GF-D8 (cell line): ENCODE data around the gene CDCA3.

Experiments
- DNase-seq: peaks from one replicate; lab custom pipeline; 2025; lab: John Stamatoyannopoulos, UW

The CDCA3 gene

DNA sequence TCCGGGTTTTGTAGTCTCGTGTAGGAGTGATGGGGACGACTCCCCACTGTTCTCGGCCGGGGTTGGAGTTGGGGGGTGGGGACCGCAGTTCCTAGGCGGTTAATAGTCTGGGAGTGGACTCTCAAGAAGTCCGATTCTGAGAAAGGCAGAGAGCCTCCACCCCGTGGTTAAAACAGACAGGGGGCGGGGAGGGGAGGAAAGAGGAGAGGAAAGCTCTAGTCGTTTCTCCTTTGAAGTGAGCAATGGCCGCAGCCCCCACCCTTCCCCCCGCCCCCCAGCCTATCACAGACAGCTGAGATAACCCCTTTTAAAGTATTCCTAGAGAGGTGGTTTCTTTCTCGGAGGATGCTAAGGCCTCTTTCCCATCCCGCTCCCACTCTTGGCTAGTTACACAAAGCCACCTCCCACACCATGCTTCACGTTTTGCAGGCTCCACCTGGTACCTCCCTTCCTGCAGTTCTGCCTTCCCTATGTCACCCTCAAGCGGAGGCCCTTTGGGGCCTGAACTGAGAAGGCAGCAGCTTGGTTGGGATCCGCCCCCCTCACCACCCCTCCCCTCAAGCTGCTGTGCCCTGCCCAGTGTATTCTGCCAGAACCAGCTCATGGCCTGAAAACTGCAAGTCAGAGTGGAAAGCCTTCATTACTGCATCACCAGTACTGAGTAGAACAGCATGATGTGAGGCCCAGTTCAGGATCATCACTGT lies 1.7 kb upstream of the CDCA3 start:
- peak; percentile 14 for DNase-seq

DNA sequence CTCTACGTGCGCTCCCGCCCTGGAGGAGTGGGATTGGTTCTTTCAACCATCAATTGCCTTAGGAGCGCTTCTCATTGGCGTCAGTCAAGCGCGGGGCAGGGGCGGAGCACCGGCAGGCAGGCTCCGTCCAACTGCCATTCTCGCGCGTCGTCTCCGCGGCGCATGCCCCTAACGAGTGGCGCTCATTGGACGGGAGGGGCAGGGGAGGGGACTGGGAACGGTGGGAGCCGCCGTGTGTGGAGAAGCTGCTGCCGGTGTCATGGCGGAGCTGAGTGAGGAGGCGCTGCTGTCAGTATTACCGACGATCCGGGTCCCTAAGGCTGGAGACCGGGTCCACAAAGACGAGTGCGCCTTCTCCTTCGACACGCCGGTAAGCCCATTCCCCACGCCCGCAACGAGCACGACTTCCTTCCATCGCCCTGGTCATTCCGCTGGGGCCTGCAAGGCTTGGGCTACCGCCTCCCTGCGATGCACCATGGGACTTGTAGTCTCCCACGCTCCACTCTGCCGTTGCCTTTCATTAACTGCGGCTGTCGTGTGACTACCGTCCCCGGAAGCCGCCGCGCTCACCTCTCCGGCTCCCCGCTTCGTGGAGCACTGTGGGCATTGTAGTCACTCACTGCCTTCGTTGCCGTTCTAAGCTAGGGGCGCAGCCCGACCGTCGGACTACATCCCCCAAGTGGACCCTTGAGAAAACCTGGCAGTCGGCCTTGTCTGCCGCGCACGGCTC lies 1.0 kb upstream of the CDCA3 start, which contains the start of gene USP5:
USP5 (plus strand) TSS at position 230 of the 730 bp plus-strand sequence; CDS start at position 260, 30 bp downstream.
- DNase-seq: peak; percentile 98

DNA sequence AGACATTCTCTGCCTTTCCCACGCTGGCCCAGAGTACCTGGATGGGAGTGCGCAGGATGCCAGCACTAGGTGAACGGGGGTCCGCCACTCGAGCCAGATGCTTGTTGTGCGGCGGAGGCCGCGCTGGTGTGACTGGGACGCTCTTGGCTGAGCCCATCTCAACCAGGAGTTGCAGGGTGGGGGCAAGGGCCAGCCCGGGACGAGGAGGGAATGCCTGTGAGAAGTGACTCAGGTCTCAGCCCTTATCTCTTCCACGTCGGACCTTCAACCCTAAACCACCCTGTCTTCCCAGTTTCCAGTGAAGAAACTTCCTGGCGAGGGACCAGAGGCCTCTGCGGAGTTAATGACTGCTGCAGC lies 312 bp downstream of the CDCA3 start:
- DNase-seq: no peak

DNA sequence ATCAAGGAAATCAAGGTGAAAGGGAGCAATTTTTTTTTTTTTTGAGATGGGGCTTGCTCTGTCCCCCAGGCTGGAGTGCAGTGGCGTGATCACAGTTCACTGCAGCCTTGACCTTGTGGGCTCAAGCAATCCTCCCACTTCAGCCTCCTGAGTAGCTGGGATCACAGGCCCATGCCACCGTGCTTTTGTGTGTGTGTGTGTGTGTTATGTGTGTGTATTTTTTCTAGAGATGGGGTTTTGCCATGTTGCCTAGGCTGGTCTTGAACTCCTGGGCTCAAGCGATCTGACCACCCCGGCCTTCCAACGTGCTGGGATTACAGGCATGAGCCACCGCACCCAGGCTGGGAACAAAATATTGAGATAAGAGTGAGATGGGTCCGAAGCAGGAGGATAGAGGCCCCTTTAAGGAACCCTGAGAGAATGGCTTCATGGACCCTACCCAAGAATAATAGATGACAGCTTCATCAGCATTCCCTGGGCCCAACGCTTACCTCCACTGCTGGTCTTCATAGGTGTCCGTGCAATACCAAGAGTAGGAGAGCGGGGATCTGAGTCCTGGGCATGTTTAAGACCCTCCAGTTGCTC lies 1.0 kb downstream of the CDCA3 start:
- no peak for DNase-seq

DNA sequence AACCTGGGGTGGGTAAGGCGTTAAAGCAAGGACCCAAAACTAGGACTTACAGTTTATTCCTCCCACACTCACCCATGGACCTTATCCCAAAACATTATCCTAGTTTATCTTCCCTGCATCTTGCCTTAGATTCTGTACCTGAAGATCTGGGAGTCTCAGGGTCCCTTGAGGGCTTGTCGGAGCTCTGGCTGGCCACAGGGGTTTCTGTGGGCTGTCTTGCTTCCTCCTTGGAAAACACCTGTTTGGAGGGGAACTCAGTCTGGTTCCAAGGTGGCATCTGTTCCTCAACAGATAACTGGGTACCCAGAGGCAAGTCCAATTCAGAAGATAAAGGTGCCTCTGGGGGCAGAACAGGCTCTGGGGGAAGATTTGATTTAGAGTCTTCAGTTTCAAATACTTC lies 1.7 kb downstream of the CDCA3 start:
- DNase-seq: no peak

DNA sequence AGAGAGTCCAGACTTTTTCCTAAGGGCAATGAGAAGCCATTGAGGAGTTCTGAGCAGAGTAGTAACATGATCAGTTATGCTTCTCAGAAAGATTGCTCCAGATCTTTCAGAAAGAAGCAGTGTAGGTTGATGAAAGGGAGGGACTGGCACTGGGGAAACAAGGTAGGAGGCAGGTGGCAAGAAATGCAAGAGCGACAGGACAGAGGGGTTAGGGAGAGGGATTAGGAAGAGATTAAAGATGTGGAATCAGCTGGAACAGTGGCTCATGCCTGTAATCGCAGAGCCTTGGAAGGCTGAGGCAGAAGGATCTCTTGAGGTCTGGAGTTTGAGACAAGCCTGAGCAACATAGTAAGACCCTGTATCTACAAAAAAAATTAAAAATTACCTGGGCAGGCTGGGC lies 3.4 kb downstream of the CDCA3 start:
- DNase-seq: no peak

DNA sequence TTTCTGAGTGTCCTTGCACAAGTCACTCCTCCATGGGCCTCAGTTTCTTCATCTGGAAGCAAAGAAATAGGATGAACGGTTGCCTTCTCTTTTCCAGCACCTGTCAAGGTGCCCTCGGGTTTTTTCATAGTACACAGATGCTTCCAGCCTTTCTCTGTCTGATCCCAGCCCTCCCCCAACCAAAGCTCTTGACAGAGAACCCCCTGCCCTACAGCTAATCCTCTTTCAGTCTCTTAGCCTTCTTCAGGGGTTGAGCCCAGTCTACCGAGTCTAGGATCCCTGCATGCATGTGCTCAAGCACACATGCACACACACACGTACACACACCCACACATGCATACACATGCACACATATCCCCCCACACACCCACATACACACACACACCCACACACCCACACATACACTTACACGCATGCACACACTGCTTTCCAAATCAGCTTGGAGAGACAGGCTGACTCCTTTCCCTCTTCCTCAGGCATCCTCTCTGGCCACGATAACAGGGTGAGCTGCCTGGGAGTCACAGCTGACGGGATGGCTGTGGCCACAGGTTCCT lies 4.7 kb downstream of the CDCA3 start:
- no peak for DNase-seq

DNA sequence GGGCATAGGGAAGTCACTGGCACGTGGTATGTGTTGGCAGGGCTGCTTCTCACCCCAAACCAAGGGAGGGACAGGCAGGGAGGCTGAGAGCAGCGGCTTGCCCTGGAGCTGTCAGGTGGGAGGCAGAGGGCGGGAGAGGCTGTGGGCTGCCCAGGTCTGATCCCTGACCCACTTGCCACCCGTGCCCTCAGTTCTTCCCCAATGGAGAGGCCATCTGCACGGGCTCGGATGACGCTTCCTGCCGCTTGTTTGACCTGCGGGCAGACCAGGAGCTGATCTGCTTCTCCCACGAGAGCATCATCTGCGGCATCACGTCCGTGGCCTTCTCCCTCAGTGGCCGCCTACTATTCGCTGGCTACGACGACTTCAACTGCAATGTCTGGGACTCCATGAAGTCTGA lies 5.7 kb downstream of the CDCA3 start:
- no peak for DNase-seq

DNA sequence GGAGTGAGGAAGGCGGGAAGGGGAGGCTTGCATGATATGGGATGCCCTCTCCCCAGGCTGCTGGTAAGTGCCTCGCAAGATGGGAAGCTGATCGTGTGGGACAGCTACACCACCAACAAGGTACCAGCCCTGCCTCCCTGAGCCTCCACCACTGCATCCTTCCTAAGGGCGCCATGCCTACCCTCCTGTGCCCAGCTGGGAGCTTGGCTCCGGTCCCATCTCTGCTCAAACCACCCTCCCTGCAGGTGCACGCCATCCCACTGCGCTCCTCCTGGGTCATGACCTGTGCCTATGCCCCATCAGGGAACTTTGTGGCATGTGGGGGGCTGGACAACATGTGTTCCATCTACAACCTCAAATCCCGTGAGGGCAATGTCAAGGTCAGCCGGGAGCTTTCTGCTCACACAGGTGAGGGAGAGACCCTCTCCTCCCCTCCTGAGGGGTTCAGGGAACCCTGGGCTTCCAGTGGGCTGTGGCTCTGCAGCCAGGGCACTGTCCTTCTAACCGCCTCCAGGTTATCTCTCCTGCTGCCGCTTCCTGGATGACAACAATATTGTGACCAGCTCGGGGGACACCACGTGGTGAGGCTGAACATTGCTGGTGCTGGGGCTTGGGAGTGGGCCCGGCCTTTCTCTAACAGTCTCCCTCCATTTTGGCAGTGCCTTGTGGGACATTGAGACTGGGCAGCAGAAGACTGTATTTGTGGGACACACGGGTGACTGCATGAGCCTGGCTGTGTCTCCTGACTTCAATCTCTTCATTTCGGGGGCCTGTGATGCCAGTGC lies 7.8 kb downstream of the CDCA3 start:
- no peak for DNase-seq

DNA sequence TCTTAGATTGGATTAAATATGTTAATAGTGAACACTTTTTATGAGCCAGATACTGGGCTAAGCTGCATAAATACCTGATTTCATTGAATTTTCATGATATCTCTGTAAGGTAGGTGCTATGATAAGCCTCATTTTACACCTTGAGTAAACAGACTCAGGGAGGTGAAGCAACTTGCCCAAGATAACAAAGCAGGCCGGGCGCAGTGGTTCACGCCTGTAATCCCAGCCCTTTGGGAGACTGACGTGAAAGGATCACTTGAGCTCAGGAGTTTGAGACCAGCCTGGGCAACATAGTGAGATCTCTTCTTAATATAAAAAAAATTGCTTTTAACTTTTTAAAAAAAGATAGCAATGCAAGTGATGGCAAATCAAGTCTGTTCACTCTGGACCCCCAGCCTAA lies 9.0 kb downstream of the CDCA3 start:
- no peak for DNase-seq

DNA sequence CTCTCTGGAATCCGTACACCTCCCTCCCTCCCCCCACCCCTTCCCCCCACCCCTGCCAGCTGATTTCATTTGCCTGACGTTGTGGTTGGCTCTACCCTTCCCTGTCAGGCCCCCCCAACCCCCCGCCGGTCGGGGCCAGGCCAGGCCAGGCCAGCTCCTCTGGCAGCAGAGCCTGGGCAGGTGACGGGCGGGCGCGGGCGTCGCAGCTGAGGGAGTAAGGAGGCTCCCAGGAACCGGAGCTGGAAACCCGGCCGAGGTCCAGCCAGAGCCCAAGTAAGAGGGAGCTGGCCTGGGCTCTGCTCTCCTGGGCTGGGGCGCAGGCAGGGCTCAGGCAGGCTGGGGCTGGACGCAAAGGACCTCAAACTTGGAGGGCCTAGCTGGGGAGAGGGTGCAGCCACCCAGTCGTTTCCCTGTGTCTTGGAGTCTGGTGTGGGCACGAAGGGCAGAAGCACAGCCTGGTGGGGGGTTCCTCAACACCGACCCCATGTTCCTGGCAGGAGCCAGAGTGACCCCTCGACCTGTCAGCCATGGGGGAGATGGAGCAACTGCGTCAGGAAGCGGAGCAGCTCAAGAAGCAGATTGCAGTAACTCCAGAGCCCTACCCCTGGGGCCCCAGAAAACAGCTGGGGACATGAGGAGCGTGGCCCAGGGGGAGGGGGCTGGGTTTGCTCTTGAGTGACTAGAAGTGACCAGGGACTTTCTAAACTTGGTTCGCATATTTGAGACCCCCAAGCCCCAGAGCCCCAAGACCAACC lies 10.1 kb downstream of the CDCA3 start, which contains the start of gene GNB3:
GNB3 (plus strand) TSS at position 165 of the 755 bp plus-strand sequence; CDS start at position 528, 363 bp downstream.
- DNase-seq: no peak

DNA sequence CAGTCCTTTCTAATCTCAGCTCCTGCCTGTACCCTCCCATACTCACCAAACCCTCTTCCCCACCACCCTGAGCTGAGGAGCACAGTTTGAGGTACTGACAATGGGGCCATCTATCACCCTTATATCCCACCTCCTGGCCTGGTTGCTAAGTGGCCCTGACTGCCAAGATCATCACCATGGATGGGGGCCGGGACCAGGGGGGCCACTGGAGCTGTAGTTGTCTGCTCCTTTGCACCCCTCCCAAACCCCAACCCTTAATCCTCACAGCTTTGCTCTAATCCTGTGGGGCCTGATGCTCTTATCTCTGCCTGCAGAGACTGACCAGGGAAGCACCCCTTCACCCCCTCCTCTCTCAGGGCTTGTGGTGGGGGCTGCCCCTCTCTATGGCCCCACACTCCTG lies 10.8 kb downstream of the CDCA3 start:
- no peak for DNase-seq

DNA sequence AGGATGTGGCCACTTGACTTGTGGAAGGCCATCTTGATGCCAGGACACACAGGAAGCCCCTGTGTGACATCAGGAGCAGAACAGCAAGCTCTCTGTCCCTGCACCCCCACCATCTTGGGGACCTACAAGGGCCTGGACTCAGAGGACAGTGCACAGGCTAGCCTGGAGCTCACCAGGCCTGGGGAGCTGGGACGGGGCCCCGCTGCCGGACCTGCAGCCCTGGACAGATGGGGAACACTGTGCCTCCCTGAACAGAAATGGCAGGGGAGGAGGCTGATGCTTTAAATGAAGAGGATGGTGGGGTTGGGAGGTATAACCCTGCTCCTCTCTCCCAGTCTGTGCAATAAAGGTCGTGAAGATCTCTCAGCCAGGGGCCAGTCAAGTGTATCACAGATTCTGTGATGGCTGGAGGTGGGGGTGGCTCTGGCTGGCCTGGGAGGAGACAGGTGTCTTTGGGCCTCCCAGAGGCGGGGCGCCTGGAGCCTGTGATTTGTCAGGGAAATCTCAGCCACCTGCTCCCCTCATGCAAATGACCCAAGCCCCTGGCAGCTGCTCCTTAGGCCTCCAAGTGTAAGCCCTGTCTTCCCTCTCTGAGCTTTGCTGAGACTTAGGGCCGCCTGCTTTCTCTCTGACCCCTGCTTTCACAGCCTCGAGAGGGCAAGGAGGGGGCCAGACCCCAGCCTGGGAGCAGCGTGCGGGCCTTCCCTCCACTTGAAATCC lies 11.4 kb downstream of the CDCA3 start:
- no peak for DNase-seq

DNA sequence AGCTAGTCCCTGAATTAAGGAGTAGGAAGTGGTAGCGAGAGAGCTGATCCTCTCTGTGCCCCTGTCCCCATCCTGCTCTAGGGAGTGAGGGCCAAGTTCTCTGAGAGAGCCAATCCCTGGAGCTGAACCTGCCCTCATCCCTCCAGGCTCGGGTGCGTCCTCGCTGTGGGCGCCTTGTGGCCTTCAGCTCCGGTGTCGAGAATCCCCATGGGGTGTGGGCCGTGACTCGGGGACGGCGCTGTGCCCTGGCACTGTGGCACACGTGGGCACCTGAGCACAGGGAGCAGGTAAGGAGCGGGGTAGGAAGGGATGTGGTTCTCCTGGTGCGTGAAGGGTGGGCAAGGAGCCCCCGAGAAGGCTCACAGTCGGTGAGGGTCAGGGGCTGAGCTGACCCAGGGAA lies 12.2 kb downstream of the CDCA3 start:
- no peak for DNase-seq

DNA sequence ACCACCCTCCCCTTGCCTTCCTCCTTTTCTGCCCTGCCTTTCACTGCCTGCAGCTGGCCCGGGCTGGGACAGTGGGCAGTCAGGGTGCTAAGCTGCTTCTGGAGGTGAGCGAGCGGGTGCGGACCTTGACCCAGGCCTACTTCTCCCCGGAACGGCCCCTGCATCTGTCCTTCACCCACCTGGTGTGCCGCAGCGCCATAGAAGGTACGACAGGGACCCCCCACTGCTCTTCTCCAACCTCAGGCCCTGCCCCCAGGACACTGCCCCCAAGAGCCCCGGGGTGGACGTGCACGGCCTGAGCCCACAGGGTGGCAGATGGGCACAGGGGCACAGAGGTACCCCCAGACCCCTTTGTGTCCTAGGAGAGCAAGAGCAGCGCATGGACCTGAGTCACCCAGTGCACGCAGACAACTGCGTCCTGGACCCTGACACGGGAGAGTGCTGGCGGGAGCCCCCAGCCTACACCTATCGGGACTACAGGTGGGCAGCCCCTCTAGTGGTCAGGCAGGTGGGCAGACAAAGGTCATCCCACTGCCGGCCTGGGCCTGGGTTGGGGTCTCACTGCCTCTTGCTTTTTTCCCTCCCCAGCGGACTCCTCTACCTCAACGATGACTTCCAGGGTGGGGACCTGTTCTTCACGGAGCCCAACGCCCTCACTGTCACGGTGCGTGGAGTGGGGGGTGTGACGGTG lies 13.6 kb downstream of the CDCA3 start:
- DNase-seq: no peak

DNA sequence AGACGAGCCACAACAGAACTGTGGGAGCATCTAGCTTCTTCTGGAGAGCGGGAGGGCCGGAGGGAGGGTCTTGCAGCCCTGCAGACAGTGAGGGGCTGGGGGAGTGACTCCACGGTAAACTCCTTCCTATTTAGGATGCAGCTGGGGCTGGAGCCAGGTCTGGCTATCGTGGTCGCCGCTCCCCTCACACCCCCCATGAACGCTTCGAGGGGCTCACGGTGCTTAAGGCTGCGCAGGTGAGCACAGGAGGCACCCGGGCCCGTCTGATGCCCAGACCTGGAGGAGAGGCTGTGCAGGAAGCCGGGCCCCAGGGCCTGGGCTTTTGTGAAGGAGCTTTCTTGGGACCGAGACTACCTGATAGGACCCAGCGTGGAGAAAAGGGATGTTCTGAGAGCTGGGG lies 14.2 kb downstream of the CDCA3 start:
- DNase-seq: no peak

DNA sequence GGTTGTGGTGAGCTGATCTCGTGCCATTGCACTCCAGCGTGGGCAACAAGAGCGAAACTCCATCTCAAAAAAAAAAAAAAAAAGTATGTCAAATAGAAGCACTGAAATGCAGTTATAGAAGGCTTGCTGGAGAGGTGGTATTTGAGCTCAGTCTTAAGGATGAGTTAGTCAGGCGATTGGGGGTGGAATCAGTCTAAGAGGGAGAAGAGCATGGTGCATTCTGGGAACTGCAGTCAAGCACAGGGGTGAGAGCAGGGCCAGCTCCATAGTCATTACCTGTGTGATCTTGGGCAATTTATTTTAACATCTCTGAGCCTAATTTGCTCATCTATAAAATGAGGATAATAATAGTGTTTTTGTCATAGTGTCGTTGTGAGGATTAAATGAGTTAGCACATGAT lies 16.2 kb downstream of the CDCA3 start:
- DNase-seq: no peak

DNA sequence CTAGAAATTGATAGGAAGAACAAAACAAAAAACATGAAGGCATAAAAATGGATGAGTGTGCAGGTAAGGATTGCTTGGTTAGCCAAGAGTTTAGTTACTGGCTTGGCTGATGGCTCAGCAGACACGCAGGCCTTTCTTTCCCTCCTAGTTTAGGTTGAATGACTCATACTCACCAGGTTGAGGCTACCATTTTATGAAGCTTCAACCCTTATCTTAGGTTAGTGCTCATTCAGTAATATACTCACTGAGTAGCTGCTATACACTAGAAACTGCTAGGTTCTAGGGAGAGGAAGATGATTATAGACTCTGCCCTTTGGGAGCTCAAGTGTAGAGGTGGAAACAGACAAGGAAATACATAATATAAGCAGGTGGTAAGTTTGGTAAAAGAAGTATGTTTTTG lies 16.8 kb downstream of the CDCA3 start:
- no peak for DNase-seq

DNA sequence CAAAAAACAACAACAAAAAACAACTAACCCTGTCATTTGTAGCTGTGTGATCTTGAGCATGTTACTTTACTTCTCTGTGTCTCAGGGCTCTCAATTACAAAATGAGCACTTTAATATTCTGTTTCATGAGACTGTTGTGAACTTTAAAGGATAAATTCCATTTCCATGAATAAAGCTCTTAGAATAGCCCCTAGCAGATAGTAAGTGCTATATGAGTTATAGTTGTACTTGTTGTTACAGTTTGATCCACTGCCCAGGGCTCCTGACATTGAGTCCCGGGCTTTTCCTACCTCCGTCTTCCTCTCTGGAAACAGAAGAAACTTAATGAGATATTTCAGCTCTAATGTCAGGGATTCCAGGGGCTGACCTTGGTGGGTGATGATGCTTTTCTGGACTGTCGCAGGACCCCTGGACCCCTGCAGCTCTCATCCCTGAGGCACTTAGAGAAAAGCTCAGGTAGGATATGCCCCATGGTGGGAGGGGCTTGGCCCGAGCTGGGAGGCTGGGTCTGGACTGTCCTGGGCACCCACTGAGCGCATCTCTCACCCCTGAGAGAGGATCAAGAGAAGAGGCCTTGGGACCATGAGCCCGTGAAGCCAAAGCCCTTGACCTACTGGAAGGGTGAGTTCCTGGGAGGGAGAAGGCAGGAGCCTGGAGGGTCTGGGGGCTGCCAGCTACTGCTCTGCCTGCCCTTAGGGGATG lies 17.7 kb downstream of the CDCA3 start:
- no peak for DNase-seq

DNA sequence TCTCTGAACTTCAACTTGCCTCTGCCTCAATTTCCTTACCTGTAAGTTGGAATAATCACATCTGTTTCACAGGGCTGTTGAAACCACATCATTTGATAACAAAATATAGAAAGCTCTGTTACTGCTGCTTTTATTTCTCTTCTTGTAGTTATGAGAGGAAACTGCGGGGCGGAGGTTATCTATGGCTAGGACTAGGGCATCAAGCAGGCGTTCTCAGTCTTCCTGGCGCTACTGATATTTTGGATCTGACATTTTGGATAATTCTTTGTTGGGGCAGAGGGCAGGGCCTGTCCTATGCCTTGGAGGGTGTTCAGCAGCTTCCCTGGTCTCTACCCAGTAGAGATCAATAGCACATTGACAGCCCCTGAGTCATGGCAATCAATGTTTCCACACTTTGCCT lies 19.0 kb downstream of the CDCA3 start:
- no peak for DNase-seq
